Activated CD4-positive, alpha-beta T cell treated with anti-CD3 and anti-CD28 coated beads, Interleukin-2, Interleukin-6, amounts not matched to agents 100 ng/mL and 50 ng/mL, durations not matched to agents 16 hours and 8 hours (primary cell): Measurements from ENCODE around the gene VSIG10.
A peak's percentile ranks its signal among the peaks of the same experiment; 100 is the strongest.

ENCODE experiments used
- DNase-seq: peaks from one replicate; pipeline ENCODE4 v3.0.0-alpha.2; 2020

Gene VSIG10

DNA sequence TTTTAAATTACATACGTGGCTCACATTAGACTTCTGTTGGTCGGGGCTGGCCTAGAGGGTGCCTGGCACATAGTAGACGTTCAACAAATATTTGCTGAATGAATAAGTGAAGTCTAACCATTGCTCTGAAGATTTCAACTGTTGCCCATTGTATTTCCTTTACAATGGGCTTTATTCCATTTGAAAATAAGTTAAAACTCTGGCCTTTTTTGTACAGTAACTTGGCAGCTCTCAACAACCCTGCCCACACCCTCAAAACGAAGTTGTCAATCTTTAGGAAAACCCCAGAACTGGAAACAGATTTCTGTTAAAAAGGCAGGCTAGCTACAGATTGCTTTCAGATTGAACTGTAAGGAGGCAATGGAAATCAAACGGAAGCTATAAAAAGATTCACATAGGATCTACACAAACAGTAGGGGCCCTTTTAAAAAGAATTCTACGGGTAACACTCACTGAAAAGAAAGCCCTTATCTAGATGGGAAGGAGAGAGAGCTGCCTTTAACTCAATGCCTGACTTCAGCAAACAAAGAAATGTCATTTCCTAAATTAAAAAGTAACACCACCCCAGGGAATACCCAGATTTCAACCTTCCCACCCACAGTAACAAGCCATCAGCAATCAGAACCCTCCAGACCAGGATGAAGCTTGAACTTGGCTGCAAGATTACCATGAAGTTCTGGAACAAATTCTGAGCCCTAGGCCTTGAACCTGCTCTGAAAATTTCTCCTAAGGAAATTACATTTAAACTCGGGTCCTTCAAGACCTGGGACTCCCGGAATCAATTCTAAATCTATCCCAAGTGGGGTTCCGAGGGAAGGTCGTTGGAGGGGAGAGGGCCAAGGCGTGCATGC lies 44.2 kb downstream of the VSIG10 start:
- no peak for DNase-seq

DNA sequence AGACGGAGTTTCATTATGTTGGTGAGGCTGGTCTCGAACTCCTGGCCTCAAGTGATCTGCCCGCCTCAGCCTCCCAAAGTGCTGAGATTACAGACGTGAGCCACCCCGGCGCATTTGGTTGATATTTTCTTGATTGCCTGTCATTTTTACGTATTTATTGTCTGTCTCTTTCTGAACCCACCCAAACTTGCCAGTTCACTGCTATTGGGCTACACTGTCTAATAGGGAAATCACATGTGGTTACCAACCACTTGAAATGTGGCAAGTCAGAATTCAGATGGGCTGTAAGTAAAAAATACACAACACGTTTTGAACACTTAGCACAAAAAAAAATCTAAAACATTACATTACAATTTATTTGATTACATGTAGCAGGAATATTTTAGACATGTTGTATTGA lies 44.9 kb downstream of the VSIG10 start:
- DNase-seq, result no peak

DNA sequence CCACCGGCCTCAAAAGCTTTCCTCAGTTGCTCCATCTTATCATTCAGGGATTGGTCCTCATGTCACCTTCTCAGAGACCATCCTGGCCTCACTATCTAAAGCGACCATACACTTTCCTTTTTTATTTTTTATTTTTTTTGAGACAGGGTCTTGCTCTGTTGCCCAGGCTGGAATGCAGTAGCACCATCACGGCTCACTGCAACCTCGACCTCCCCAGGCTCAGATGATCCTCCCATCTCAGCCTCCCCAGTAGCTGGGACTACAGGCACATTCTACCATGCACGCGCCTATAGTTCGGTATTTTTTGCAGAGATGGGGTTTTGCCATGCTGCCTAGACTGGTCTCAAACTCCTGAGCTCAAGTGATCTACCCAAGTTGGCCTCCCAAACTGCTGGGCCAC lies 45.6 kb downstream of the VSIG10 start:
- no peak for DNase-seq

DNA sequence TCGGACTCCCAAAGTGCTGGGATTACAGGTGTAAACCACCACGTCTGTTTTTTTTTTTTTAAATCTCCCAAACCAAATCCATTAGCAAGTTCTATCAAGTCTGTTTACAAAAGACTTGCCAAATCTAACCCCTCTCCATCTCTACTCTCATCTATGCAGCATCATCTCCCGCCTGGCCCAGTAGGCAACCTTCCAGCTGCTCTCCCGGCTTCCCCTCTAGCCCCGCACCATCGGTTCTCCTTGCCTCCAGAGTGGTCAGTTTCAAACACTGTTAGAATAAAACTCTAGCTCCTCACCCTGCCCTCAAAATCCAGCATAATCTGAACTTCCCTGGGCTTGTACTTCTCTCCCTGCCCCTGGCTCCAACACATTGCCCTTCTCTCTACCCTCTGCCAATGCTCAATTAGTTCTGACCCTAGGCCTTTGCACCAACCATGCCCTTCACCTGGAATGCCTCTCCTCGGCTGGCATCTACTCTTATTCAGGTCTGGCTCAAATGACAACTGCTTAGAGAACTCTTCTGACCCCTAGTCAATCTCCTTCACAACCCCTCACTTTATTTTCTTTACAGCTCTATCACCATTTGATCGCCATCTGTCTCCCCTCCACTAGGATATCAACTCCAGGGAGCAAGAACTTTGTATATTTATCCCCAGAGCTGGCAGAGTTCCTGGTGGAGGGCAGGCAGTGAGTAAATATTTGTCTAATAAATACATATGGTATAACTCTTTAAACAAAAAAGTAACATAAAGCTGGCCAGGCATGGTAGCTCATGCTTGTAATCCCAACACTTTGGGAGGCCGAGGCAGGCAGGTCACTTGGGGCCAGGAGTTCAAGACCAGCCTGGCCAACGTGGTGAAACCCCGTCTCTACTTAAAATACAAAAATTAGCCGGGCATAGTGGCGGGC lies 47.7 kb downstream of the VSIG10 start:
- no peak for DNase-seq

DNA sequence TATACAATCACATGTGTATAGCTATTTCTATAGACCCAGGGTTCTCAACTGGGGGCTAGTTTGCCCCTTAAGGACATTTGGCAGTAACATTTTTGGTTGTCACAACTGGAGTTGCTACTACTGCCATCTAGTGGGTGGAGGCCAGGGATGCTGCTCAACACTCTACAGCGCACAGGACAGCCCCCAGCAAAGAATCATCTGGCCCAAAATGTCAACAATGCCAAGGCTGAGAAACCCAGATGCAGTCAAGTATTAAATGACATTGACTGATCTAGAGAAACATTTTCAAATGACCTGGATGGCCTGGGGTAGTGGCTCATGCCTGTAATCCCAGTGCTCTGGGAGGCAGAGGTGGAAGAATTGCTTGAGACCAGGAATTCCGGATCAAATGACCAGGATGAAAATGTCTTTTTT lies 48.7 kb downstream of the VSIG10 start:
- peak; percentile 85 for DNase-seq

DNA sequence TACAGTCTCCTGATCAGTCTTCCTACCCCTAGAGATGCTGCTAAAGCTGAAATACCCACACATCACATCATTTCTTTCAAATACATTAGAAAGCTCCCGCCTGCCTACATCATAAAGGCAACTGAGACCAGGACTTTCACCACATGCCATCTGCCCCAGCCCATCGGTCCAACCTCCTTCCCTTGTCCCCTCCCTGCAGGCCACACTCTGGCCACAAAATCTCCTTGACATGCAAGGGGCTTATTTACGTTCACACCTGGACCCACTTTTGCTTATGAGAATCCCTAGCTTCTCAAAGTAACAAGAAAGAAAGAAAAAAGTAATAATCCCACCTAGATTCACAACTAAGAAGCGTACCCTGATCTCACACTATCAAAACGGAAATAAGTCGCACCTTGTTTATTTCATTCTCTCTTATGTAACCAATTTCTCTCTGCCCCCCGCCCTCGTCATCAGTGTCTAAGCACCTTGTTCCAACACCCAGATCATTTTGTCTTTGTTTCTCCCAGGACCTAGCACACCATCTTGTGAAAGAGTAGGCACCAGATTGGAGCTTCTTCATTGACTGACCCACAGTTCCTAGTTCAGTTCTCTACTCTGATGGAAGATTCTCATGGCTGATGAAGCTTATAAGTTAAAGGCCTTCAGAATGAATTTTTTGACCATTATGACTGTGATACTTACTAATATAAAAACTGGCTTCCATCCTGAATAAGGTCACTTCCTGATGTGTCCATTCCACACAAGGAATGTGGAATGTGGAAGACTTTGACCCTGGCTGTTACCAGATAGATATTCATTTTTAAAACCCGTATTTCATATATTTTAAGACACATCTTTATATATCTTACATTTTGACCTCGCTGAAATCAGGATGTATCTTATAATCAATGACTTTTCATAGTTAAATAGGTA lies 50.5 kb downstream of the VSIG10 start:
- no peak for DNase-seq

DNA sequence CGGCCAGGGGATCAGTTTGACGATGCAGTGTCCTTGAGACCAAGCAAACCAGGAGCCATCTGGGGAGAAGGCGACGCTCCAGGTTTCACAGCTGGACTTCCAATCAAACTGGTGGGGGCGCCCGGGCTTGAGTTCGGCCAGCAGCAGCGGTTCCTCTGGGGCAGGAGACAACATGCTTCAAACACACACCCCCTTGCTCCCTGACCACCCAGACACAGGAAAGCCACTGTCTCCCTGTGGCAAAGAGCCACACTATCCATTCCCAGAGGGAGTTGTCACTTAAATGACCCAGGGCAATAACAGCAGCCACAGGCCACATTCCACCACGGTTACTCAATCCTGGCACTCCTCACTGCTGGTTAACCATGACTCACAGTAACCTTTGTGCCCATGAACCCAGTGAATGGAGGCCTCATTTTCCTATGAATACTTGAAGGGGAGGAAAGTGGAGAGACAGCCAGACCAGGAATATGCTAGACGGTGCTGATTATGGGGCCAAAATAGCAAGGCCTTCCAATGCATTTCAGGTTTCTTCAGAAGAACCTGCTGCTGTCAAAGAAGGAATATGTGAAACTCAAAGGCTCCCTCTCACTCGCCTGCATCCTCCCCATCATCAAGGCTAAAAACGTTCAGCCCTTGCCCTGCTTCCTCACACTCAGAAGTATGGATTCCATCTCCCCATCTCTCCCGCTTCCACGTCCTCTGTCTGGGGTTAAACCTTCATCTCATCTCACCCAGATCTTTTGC lies 51.3 kb downstream of the VSIG10 start:
- DNase-seq, result peak; percentile 52

DNA sequence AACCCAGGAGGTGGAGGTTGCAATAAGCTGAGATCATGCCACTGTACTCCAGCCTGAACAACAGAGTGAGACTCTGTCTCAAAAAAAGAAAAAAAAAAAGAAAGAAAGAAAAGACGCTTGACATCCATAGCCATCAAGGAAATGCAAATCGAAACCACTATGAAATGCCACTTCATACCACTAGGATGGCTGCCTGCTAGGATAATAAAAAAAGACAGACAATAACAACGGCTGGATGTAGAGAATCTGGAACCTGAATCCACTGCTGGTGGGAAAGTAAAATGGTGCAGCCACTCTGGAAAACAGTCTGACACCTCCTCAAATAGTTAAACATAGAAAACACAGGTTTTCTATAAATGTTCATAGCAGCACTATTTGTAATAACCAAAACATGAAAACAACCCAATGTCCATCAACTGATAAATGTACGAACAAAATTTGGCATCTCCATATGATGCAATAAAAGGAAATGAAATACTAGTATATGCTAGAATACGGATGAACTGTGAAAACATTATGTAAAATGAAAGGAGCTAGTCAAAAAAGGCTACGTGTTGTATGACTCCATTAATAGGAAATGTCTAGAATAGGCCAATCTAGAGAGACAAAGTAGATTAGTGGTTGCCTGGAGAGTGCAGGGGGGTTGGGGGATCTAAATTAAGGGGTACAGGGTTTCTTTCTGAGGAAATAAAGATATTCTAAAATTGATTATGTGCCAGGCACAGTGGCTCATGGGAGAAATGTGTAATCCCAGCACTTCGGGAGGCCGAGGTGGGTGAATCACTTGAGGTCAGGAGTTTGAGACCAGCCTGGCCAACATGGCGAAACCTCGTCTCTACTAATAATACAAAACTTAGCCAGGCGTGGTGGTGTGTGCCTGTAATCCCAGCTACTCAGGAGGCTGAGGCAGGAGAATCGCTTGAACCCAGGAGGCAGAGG lies 52.6 kb downstream of the VSIG10 start:
- DNase-seq, result no peak

DNA sequence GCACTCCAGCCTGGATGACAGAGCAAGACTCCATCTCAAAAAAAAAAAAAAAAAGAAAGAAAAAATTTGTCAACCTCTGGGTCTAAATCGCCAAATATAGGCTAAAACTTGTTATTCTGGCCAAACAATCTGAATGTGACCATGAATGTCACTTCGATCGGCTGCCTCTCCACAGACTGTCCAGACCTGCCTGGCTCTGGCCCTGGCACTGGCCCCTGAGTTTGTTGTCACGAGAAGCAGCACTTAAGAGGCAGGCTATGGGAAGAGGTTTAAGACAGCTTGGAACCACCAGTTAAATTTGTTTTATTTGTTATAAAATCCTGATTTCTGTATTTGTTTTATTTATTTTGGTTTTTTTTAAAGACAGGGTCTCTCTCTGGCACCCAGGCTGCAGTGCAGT lies 57.4 kb downstream of the VSIG10 start:
- DNase-seq, result no peak

DNA sequence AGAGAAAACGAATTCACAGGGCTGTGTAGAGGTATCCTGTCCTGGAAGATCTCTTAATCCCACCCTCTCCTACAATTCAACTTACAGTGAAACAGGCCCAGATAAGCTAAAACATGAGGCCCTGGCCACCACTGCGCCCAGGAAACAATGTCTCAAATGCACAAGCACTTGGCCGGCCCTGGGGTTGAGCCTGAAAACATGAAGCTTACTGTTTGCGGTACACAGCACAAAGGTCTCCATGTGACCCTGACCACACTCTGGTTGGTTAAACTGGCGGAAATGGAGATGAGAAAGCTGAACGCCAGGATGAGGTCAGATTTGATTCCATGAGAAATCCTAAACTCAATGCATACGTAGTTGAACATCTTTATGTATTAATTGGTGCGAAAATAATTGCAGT lies 59.2 kb downstream of the VSIG10 start:
- no peak for DNase-seq

DNA sequence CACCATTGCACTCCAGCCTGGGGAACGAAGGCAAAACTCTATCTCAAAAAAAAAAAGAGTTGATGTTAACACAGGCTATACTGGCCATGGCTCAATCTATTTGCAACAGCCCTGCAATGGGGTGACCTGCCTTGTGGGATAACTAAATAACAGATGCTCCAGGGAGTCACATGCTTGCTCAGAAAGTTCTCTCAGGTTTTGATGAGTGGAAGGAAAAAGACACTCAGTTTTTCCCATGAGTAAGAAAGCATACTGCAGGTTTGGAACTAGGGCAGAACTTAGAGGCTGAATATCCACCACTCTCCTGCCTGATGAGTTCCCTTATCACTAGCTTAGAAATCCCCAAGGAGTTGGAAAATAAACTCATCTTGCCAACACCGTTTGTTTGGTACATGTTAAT lies 59.7 kb downstream of the VSIG10 start:
- no peak for DNase-seq

DNA sequence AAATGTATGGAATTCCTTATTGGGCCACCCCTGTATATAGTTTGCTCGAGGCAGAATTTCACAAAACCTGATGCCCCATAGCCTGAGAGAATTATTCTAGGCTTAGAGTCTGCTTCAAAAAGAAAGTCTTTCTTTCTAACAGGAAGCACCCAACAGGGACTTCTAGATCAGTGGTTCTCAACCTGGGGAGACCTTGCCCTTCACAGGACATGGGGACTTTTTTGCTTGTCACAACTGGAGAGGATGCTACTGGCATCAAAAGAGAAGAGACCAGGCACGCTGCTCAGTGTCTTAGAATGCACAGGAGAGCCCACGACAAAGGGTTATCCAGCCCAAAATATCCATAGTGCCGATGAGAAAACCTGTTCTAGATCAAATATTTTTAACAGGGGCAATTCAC lies 61.7 kb downstream of the VSIG10 start:
- no peak for DNase-seq

DNA sequence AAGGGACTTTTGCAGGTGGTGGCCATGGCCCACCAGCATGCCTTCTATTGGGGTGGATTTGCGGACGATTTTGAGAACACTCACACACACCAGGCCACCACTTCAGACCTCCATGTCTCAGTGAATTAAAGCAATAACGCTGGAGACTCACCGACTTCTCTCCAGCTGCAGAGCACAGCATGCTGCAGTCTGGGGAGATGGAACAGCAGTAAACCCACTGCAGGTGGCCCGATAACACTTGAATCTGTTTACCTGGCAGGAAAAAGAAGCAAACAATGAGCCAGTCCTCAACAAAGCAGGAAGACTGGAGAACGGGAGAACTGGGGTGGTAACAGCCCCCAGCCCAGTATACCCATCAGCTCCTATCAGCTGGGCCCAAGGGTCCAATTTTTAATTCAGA lies 65.7 kb downstream of the VSIG10 start:
- no peak for DNase-seq

DNA sequence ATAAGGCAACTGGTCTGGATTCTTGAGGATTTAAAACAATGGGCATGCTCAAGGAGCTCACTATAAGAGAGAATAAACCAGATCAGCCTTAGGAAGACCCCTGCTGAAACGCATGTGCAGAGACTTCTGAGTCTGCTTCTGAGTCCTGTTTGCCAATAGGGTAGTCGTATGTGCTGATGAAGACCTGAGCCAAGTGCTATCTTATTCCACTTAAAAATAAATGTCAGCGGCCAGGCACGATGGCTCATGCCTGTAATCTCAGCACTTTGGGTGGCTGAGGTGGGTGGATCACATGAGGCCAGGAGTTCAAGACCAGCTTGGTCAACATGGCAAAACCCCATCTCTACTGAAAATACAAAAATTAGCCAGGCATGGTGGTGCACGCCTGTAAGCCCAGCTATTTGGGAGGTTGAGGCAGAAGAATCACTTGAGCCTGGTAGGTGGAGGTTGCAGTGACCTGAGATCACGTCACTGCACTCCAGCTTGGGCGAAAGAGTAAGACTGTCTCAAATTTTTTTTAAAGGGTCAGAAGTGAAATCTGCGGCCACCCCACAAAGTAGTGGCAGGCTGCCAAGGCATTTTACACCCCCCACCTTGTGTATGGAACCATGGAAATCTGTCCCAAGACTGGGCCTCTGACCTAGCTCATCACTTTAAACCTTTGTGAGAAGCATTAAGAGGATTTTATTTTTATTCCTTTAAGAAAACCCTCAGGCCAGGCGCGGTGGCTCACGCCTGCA lies 67.0 kb downstream of the VSIG10 start:
- DNase-seq, result no peak

DNA sequence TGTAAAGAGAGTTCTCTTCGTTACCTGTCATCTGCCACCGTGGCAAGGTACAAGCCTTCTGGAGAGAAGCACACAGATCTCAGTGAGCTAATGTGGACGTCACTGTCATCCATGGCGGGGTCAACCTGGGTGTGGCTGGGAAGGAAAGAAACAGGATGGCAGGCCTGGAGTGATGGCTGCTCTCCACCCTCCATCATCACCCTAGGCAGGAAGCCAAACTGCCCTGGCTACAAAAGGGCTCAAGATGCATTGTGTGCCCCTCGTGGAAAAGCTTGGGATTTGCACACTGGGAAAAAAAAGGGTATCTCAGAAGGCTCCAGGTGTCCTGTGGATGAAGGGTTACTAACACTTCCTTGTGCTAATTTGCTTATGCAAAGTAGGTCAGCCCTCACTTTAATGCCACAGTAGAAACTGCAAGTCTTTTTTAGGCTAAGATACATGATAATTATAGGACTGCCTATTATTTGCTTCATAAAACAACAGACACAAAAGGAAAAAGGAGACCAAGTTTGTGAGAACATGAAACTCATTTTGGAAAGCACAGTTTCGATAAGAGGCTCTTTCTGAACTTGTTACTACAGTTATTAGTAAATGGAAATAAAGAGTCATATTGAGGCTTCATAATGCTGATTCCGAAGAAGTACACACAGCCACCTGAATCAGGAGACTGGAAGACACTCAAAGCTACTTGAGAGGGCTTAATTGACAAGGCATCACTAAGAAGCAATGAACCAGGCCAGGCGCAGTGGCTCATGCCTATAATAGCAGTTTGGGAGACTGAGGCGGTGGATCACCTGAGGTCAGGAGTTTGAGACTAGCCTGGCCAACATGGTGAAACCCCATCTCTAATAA lies 68.4 kb downstream of the VSIG10 start:
- peak; percentile 82 for DNase-seq

DNA sequence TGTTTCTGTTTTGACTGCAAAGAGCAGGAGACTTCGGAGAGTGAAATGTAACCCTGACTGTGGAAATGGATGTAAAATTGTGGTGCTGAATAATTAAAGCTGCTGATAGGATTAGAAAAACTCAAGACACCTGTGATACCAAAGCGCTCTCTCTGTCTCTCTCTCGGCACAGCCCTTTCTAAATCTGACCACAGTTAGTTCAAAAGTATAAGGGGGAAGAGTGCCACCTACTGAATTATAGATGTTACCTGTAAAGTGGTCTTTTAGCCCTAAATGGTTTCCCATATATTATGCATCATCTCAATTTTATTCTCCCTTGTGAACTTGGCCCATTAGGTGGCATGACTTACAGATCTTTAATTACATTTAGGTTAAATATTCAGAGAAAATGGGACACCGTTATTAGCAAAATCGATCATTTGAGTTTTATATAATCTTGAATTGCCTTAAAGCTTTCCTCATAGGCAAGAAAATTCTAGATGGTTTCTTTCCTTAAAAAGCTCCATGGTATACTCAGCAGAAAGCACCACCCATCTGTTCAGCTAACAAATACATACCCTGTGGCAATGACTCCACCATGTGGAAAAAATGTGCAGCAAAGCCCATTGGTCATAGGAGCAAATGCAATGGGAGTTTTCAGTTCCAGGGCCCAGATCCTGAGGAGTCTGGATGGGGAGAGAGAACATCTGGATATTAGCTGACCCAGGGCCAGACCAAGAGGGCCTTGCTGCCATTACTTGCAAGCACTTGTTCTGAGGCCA lies 69.2 kb downstream of the VSIG10 start:
- DNase-seq, result no peak

DNA sequence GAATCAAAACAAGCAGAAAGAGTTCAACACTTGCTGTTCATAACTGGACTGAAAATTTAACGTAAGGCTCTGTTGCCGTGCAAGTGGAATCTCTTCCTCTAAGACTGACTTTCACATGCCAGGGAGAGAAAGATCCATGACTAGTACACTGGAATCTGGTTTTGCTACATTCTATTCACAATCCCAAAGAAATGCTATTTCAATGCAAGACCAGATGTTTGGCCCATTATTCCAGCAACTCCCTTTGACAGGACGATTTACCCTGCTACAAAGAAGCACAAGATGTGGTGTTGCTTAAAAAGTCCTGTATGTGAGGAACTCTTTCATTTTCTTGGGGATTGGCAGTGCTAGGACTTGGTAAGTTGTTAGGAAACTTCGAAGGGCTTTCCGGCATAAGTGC lies 69.9 kb downstream of the VSIG10 start:
- no peak for DNase-seq

DNA sequence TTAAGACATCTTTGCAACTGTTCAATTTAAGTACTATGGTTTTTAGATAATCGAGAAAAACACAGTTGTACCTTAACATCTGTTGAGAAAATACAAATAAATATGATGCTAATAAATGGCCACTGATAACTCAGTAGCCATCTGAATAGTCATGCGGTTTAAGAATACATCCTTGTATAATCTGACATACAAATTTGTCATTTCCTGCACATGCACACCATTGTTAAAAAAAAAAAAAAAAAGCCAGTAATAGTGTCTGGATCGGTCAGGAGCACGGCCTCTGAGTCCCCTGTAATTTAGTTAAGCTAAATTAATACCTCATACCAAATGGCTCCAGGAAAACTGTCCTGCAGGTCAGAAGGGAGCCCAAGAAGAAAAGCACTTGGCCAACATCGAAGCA lies 70.5 kb downstream of the VSIG10 start:
- DNase-seq, result no peak

DNA sequence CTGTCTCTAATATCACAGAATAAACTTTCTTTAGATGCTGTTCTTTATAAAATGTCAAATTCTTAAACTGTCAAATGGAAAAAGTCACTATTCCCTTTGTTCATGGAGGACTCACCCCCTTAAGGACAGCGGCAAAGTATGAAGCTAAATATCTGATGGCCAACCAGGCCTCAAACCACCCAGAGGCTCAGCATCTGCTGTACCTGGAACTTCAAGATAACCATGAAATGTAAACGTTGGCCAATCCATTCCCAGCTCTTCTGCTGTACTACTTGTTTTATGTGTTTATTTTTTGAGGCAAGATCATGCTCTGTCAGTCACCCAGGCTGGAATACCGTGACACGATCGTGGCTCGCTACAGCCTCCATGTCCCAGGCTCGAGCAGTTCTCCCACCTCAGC lies 71.6 kb downstream of the VSIG10 start:
- no peak for DNase-seq
